ENCODE results near the gene CRLF3.
"Not testable (repeated sequence)": the region's sequence is repeated elsewhere in the genome, so short reads cannot be mapped to it uniquely, and the experiment has no call there.

The CRLF3 gene

DNA sequence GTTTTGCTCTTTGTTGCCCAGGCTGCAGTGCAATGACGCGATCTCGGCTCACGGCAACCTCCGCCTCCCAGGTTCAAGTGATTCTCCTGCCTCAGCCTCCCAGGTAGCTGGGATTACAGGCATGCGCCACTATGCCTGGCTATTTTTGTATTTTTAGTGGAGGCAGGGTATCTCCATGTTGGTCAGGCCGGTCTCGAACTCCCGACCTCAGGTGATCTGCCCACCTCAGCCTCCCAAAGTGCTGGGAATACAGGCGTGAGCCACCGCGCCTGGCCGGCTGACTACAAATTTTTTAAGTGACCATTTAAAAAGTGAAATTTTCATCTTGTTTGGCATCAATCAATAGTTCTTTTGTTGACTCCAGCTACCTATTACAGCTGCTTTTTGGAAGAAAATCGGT lies 90.3 kb downstream of the CRLF3 start:
- DNase-seq, result not testable (repeated sequence)
